GM12891 (cell line): ENCODE measurements around the gene PGGHG.

Experiments used
- PAX5 ChIP-seq: IDR thresholded peaks from 2 replicates; pipeline ENCODE4 v1.6.1; 2011; ENCODE audit warnings: low read length, moderate library complexity, mild to moderate bottlenecking; ENCODE audit not compliant: insufficient read depth, severe bottlenecking
- POLR2A ChIP-seq: IDR thresholded peaks from 2 replicates; pipeline ENCODE4 v1.6.1; 2011; ENCODE audit warnings: low read depth, low read length, control low read depth
- POLR2AphosphoS5 ChIP-seq: IDR thresholded peaks from 2 replicates; pipeline ENCODE4 v1.6.1; 2011; ENCODE audit warnings: low read depth, low read length, control low read depth
- TAF1 ChIP-seq: IDR thresholded peaks from 2 replicates; pipeline ENCODE4 v1.6.1; 2011; ENCODE audit warnings: low read depth, low read length, control low read depth

DNA sequence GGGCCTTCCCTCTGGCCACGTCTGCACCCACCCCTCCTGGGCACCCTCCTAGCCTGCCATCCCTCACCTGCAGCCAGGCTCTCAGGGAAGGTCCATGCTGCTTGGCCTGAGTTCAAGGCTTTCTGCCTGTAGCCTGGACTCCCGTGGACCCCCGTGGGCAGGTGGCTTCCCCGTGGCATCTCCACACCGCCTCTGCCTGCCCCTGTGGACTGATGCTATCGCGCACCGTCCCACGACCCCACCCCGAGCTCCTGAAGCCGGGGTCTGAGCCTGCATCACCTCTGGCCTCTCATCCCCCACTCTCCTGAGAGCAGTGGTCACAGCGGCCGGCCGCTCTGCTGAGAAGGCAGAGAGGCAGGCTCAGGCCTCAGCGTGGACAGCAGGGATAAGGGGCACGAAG, 5.9 kb downstream of the PGGHG start:
- TF ChIP-seq TAF1 (no peak), POLR2AphosphoS5 (no peak), POLR2A (no peak), PAX5 (no peak)
